GM20000 (cell line): Measurements from ENCODE around the gene C2orf72.
"Not testable (repeated sequence)": the region's sequence is repeated elsewhere in the genome, so short reads cannot be mapped to it uniquely, and the experiment has no call there.

Experiments
- DNase-seq: peaks from one replicate; pipeline ENCODE4 v3.0.0; 2012; ENCODE audit warnings: low spot score
- CTCF ChIP-seq: IDR thresholded peaks from 2 replicates; pipeline ENCODE4 v1.5.1; 2012; ENCODE audit warnings: mild to moderate bottlenecking, control low read depth; ENCODE audit errors: extremely low read depth, missing control alignments

Gene C2orf72

GRCh38 chr2:231065966-231066365 lies 28.6 kb downstream of the C2orf72 start:
- no peak for DNase-seq
- no peak for TF ChIP-seq CTCF

- DNase-seq: not testable (repeated sequence)
Observed at GRCh38 chr2:231067531-231067930, 30.2 kb downstream of the C2orf72 start.

GRCh38 chr2:231068525-231069222 lies 31.4 kb downstream of the C2orf72 start:
- no peak for TF ChIP-seq CTCF
- DNase-seq: no peak

GRCh38 chr2:231069379-231070054 lies 32.2 kb downstream of the C2orf72 start:
- DNase-seq: no peak

GRCh38 chr2:231084565-231084964 lies 47.2 kb downstream of the C2orf72 start:
- DNase-seq: no peak
- no peak for TF ChIP-seq CTCF

More at GRCh38 chr2:231069379-231070054, 32.2 kb downstream of the C2orf72 start:
- TF ChIP-seq CTCF: no peak

GRCh38 chr2:231088754-231089153 lies 51.4 kb downstream of the C2orf72 start:
- TF ChIP-seq CTCF: no peak
- no peak for DNase-seq

GRCh38 chr2:231093933-231094332 lies 56.6 kb downstream of the C2orf72 start:
- no peak for TF ChIP-seq CTCF
- no peak for DNase-seq

- no peak for DNase-seq
- no peak for TF ChIP-seq CTCF
Observed at GRCh38 chr2:231094736-231095346, 57.5 kb downstream of the C2orf72 start.
